B cell (primary cell): ENCODE data around the gene GRB10. TPM values are rescaled to one million over a fixed set of nuclear protein-coding genes. Genes with fewer than 3 reads are reported as not detected.

Experiments used
- ATAC-seq: fragments of 200-7000 bp; cut with Tn5 transposase; one replicate; pipeline ENCODE4 v1.10.0; 2021; ENCODE audit warnings: low read depth, mild to moderate bottlenecking, moderate number of reproducible peaks, moderate library complexity
- CTCF ChIA-PET: fragments of 350-600 bp; sonication (Branson Sonifier 250); formaldehyde crosslinking; loops from one replicate; lab custom pipeline; 2021; ENCODE audit warnings: antibody characterized with exemption, inconsistent platforms; lab: Charles Lee
- POLR2A ChIA-PET: fragments of 350-600 bp; sonication (Branson Sonifier 250); formaldehyde crosslinking; loops from one replicate; lab custom pipeline; 2021; ENCODE audit warnings: antibody characterized with exemption; lab: Charles Lee
- DNase-seq: peaks from one replicate; pipeline ENCODE4 v3.0.0; 2013
- H2AFZ ChIP-seq: 2 replicates; pipeline ENCODE4 v1.6.1; 2012; ENCODE audit warnings: mild to moderate bottlenecking, low read depth, low read length; ENCODE audit not compliant: insufficient read depth, poor library complexity, severe bottlenecking
- H3K27ac ChIP-seq, 2 donors: 1 replicate in 1 of 2; 2 replicates in 1 of 2; pipeline ENCODE4 v1.5.1; 2012 to 2013; ENCODE audit warnings: low read length in 2 of 2, mild to moderate bottlenecking in 2 of 2, moderate library complexity in 1 of 2
- H3K27me3 ChIP-seq, 4 experiments: fragments of 200-600 bp in 1 of 4; sonication (generic) in 1 of 4; replicated peaks in 1 of 4; 1 replicate in 2 of 4; 2 replicates in 2 of 4; pipeline versions ENCODE4 v1.6.1 to v1.7.0; 2013 to 2016; ENCODE audit warnings: low read length in 3 of 4, mild to moderate bottlenecking in 2 of 4, mixed read lengths in 1 of 4, moderate library complexity in 1 of 4; ENCODE audit not compliant: insufficient read depth in 4 of 4, control insufficient read depth in 3 of 4; ENCODE audit errors: control extremely low read depth in 1 of 4
- H3K36me3 ChIP-seq, 2 experiments: replicated peaks in 1 of 2; 1 replicate in 1 of 2; 2 replicates in 1 of 2; pipeline versions ENCODE4 v1.6.1 to v1.7.1; 2013; ENCODE audit warnings: low read length in 1 of 2; ENCODE audit not compliant: insufficient read depth in 2 of 2, control insufficient read depth in 1 of 2; ENCODE audit errors: control extremely low read depth in 1 of 2, extremely low read depth in 1 of 2
- H3K4me1 ChIP-seq, 2 donors: fragments of 200-600 bp in 1 of 2; sonication (generic) in 1 of 2; 1 replicate in 1 of 2; 2 replicates in 1 of 2; pipeline versions ENCODE4 v1.5.1 to v1.6.1; 2013 to 2017; ENCODE audit warnings: low read length in 2 of 2; ENCODE audit not compliant: control insufficient read depth in 2 of 2, insufficient read depth in 2 of 2
- H3K4me2 ChIP-seq: replicated peaks from 2 replicates; pipeline ENCODE3; 2012; ENCODE audit warnings: mild to moderate bottlenecking, low read depth, low read length; ENCODE audit not compliant: poor library complexity, severe bottlenecking
- H3K4me3 ChIP-seq, 5 experiments: fragments of 200-600 bp in 1 of 5; sonication (generic) in 1 of 5; 1 replicate in 3 of 5; 2 replicates in 2 of 5; pipeline versions ENCODE4 v1.5.1 to v1.7.0; 2011 to 2016; ENCODE audit warnings: low read length in 4 of 5, mild to moderate bottlenecking in 4 of 5, low read depth in 2 of 5, control low read depth in 1 of 5, moderate library complexity in 1 of 5; ENCODE audit not compliant: insufficient read depth in 1 of 5; ENCODE audit errors: control extremely low read depth in 1 of 5, extremely low read depth in 1 of 5
- H3K79me2 ChIP-seq: fragments of 200-600 bp; sonication (generic); one replicate; pipeline ENCODE4 v1.6.0; 2016; ENCODE audit warnings: low read length; ENCODE audit not compliant: control insufficient read depth, insufficient read depth
- H3K9ac ChIP-seq: fragments of 200-600 bp; sonication (generic); 2 replicates; pipeline ENCODE4 v1.6.1; 2017; ENCODE audit warnings: mild to moderate bottlenecking, low read length, moderate library complexity
- H3K9me3 ChIP-seq, 3 donors: one replicate each; pipeline versions ENCODE4 v1.6.1 to v1.7.1; 2013; ENCODE audit warnings: low read length in 2 of 3; ENCODE audit not compliant: control insufficient read depth in 2 of 3, insufficient read depth in 1 of 3; ENCODE audit errors: control extremely low read depth in 1 of 3
- H4K20me1 ChIP-seq: 2 replicates; pipeline ENCODE4 v1.6.0; 2012; ENCODE audit warnings: mild to moderate bottlenecking, low read length; ENCODE audit not compliant: insufficient read depth, control insufficient read depth, poor library complexity, severe bottlenecking
- H3K27ac Mint-ChIP-seq: one replicate; pipeline ENCODE4 v1.8.0; 2021; ENCODE audit warnings: mixed read lengths
- H3K27me3 Mint-ChIP-seq: one replicate; pipeline ENCODE4 v1.8.0; 2021; ENCODE audit warnings: mixed read lengths
- H3K4me1 Mint-ChIP-seq: one replicate; pipeline ENCODE4 v1.8.0; 2021; ENCODE audit warnings: mixed read lengths
- H3K4me3 Mint-ChIP-seq: one replicate; pipeline ENCODE4 v1.8.0; 2021; ENCODE audit warnings: mixed read lengths
- H3K9me3 Mint-ChIP-seq: one replicate; pipeline ENCODE4 v1.8.0; 2022; ENCODE audit warnings: mixed read lengths; ENCODE audit not compliant: insufficient read depth
- CTCF ChIP-seq: fragments of 200-600 bp; IDR thresholded peaks from one replicate; pipeline ENCODE4 v1.8.0; 2022; ENCODE audit warnings: antibody characterized with exemption, mild to moderate bottlenecking
- EZH2 ChIP-seq: IDR thresholded peaks from 2 replicates; pipeline ENCODE4 v1.6.1; 2012; ENCODE audit warnings: borderline replicate concordance, low read depth, mild to moderate bottlenecking, moderate library complexity, low read length; ENCODE audit not compliant: insufficient read depth, poor library complexity, severe bottlenecking
- WGBS: methylation state at CpG from one replicate; pipeline ENCODE4 v1.1.5; 2013; ENCODE audit warnings: missing lambda C conversion rate; ENCODE audit not compliant: insufficient coverage; 5-methylcytosine and 5-hydroxymethylcytosine counted together
- intact Hi-C: fragments of 100-400 bp; cut with micrococcal nuclease; formaldehyde crosslinking; loops from one replicate; pipeline ENCODE4 v1.10.0; 2022
- polyA plus RNA-seq: library from polyadenylated mRNA; depleted of rRNA; stranded (reverse); fragments of >200 nt; gene quantifications from 2 replicates; pipeline ENCODE4 v1.2.3, GENCODE V29; 2012
- total RNA-seq, 2 donors: library from RNA; stranded (reverse); fragments of 120-200 nt in 1 of 2; gene quantifications; 1 replicate in 1 of 2; 2 replicates in 1 of 2; pipeline versions ENCODE4 v1.2.3 to v1.2.4, GENCODE V29; 2013 to 2022

GRB10 gene
- total and polyA plus RNA-seq, 2 donors (not counting 1 experiment from before 2014, with no cell fraction given), result 0.04 TPM; not detected in 1

- Histone ChIP-seq H4K20me1 (no peaks in the 10 kb centered on the region), H3K79me2 (no peaks in the 10 kb centered on the region), H3K4me1 (peaks cover 5 to 7% of the 10 kb centered on the region in 2 donors), H3K9me3 (peaks cover 0 to 24% (median 6%) of the 10 kb centered on the region in 3 donors), H2AFZ (no peak overlapping the region), H3K4me3 (no peak overlapping the region), H3K27ac (no peak overlapping the region), H3K36me3 (no peaks in the 10 kb centered on the region), H3K27me3 (peaks cover 0 to 38% (median 23%) of the 10 kb centered on the region in 4 experiments), H3K4me2 (no peak overlapping the region), H3K9ac (no peak overlapping the region)
- ATAC-seq, result no peak
- 67% methylated on average over 3 of the region's 5 CpGs for WGBS
- no peak overlapping the region for H3K27ac Mint-ChIP-seq
- H3K27me3 Mint-ChIP-seq, result peaks cover 62% of the 10 kb centered on the region
- intact Hi-C loops, result no loop called here
- TF ChIP-seq CTCF (no peak), EZH2 (no peak)
- no peak for DNase-seq
- CTCF ChIA-PET, result no interaction called here
- POLR2A ChIA-PET, result no interaction called here
- peaks cover 13% of the 10 kb centered on the region for H3K4me1 Mint-ChIP-seq
- H3K4me3 Mint-ChIP-seq, result peak overlapping the region; percentile 77
- peaks cover 3% of the 10 kb centered on the region for H3K9me3 Mint-ChIP-seq
These were observed 8.8 kb upstream of the GRB10 start for GRCh38 chr7:50791363-50791937.

- no peak overlapping the region for H3K4me3 Mint-ChIP-seq
- no peak overlapping the region for H2AFZ ChIP-seq
- H4K20me1 ChIP-seq, result no peaks in the 10 kb centered on the region
These were observed 7.7 kb upstream of the GRB10 start for GRCh38 chr7:50790381-50790780.

More at GRCh38 chr7:50790381-50790780, 7.7 kb upstream of the GRB10 start:
- H3K4me3 ChIP-seq, result no peak overlapping the region
- no peak overlapping the region for H3K9ac ChIP-seq
- H3K36me3 ChIP-seq, result no peaks in the 10 kb centered on the region
- Mint-ChIP-seq H3K27me3 (peaks cover 61% of the 10 kb centered on the region), H3K27ac (no peak overlapping the region), H3K9me3 (peaks cover 3% of the 10 kb centered on the region), H3K4me1 (peaks cover 13% of the 10 kb centered on the region)
- WGBS, result 95% methylated on average over 8 of the region's 9 CpGs
- no peak overlapping the region for H3K4me2 ChIP-seq
- peaks cover 5 to 7% of the 10 kb centered on the region in 2 donors for H3K4me1 ChIP-seq
- H3K27me3 ChIP-seq, result peaks cover 0 to 38% (median 23%) of the 10 kb centered on the region in 4 experiments
- DNase-seq (no peak), ATAC-seq (no peak)
- POLR2A ChIA-PET, result no interaction called here
- no peaks in the 10 kb centered on the region for H3K79me2 ChIP-seq
- CTCF ChIA-PET, result no interaction called here
- intact Hi-C loops, result no loop called here
- H3K9me3 ChIP-seq, result peaks cover 0 to 24% (median 6%) of the 10 kb centered on the region in 3 donors
- no peak overlapping the region for H3K27ac ChIP-seq
- TF ChIP-seq EZH2 (no peak), CTCF (no peak)
